ENCODE data around the gene GPSM1. TPM values are rescaled to one million over a fixed set of nuclear protein-coding genes. Genes with fewer than 3 reads are reported as not detected.

GPSM1 gene
- total and polyA plus RNA-seq, 9 of the 15 experiments (the other 6 are each of a cell fraction or from before 2014, with no cell fraction given), result 0.04 to 14.2 (median 3.1) TPM

DNA sequence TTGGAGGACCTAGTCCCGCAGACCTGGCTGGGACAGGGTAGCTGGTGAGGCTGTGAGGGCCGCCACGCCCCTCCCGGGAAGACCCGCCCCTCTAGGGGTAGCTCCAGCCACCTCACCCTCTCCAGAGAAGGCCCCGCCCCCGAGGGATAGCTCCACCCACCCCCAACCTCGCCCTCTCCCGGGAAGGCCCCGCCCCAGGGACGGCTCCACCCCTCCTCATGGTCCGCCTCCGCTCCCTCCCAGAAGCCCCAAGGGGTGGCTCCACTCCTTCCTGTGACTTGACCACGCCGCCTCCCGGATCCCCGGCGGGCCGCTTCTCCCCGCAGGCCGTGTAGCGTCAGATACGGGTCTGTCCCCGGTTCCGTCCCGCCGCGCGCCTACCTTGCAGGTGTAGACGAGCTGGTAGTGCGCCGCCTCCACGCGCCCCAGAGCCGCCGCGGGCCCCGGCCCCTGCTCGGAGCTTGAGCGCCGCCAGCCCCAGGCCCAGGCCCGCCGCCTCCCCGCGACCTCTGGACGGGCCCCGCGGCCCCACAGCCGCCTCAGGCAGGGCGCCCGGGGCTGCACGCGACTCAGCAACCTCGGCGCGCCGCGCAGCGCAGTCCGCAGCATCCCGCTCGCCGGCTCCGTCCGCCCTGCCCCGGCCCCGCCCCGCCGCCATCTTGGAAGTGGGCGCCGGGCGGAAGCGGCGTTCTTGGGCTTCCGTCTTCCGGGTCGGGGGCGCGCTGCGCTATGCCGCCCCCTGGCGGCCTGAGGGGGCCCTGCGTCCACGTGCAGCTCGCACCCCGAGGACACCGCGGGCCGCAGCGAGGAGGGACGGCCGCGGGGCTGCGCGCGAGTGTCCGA, 36.0 kb downstream of the GPSM1 start, which contains the start of gene DNLZ (continued):
- TF ChIP-seq, protein P1, sequence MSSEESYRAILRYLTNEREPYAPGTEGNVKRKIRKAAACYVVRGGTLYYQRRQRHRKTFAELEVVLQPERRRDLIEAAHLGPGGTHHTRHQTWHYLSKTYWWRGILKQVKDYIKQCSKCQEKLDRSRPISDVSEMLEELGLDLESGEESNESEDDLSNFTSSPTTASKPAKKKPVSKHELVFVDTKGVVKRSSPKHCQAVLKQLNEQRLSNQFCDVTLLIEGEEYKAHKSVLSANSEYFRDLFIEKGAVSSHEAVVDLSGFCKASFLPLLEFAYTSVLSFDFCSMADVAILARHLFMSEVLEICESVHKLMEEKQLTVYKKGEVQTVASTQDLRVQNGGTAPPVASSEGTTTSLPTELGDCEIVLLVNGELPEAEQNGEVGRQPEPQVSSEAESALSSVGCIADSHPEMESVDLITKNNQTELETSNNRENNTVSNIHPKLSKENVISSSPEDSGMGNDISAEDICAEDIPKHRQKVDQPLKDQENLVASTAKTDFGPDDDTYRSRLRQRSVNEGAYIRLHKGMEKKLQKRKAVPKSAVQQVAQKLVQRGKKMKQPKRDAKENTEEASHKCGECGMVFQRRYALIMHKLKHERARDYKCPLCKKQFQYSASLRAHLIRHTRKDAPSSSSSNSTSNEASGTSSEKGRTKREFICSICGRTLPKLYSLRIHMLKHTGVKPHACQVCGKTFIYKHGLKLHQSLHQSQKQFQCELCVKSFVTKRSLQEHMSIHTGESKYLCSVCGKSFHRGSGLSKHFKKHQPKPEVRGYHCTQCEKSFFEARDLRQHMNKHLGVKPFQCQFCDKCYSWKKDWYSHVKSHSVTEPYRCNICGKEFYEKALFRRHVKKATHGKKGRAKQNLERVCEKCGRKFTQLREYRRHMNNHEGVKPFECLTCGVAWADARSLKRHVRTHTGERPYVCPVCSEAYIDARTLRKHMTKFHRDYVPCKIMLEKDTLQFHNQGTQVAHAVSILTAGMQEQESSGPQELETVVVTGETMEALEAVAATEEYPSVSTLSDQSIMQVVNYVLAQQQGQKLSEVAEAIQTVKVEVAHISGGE (CRISPR knock-in tag; IDR thresholded peaks at IDR 0.05), result peak in 1 of 3 experiments; percentile 88; a peak in 2 of 6 replicates
- TF ChIP-seq WHSC1 (IDR thresholded peaks at IDR 0.05; ENCODE audit: low read length) (no peak), ZNF589 (CRISPR knock-in tag; IDR thresholded peaks at IDR 0.05; ENCODE audit: low read depth) (no peak), GABPA (tag; conservative IDR thresholded peaks at IDR 0.05; ENCODE audit: low read depth) (peak; percentile 98), MEIS2 (IDR thresholded peaks at IDR 0.05; ENCODE audit: partially characterized antibody) (no peak), HOXB6 (CRISPR knock-in tag; IDR thresholded peaks at IDR 0.05; ENCODE audit: borderline replicate concordance) (no peak), HEY1 (CRISPR knock-in tag; IDR thresholded peaks at IDR 0.05; ENCODE audit: borderline replicate concordance) (no peak), U2AF1 (optimal IDR thresholded peaks at IDR 0.05; ENCODE audit: low read depth, low read length) (peak; percentile 99), SLC30A9 (CRISPR knock-in tag; IDR thresholded peaks at IDR 0.05) (no peak), ZNF232 (CRISPR knock-in tag; IDR thresholded peaks at IDR 0.05) (no peak), SP1 (CRISPR knock-in tag; IDR thresholded peaks at IDR 0.05) (peak; percentile 89), RBBP5 (IDR thresholded peaks at IDR 0.05; ENCODE audit: borderline replicate concordance, insufficient read depth, low read length, poor library complexity, severe bottlenecking) (peak; percentile 72)
- TF ChIP-seq, protein P2, sequence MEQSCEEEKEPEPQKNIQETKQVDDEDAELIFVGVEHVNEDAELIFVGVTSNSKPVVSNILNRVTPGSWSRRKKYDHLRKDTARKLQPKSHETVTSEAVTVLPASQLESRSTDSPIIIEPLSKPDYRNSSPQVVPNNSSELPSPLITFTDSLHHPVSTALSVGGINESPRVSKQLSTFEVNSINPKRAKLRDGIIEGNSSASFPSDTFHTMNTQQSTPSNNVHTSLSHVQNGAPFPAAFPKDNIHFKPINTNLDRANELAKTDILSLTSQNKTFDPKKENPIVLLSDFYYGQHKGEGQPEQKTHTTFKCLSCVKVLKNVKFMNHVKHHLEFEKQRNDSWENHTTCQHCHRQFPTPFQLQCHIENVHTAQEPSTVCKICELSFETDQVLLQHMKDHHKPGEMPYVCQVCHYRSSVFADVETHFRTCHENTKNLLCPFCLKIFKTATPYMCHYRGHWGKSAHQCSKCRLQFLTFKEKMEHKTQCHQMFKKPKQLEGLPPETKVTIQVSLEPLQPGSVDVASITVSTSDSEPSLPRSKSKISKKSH (CRISPR knock-in tag; IDR thresholded peaks at IDR 0.05), result 0 out of 2 replicates have a peak, but pooled peaks have one; percentile 42
- TF ChIP-seq, protein P3, sequence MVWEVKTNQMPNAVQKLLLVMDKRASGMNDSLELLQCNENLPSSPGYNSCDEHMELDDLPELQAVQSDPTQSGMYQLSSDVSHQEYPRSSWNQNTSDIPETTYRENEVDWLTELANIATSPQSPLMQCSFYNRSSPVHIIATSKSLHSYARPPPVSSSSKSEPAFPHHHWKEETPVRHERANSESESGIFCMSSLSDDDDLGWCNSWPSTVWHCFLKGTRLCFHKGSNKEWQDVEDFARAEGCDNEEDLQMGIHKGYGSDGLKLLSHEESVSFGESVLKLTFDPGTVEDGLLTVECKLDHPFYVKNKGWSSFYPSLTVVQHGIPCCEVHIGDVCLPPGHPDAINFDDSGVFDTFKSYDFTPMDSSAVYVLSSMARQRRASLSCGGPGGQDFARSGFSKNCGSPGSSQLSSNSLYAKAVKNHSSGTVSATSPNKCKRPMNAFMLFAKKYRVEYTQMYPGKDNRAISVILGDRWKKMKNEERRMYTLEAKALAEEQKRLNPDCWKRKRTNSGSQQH (CRISPR knock-in tag; IDR thresholded peaks at IDR 0.05), result peak; percentile 55; the same call in 1 of the 2 replicates
- TF ChIP-seq, protein P4, sequence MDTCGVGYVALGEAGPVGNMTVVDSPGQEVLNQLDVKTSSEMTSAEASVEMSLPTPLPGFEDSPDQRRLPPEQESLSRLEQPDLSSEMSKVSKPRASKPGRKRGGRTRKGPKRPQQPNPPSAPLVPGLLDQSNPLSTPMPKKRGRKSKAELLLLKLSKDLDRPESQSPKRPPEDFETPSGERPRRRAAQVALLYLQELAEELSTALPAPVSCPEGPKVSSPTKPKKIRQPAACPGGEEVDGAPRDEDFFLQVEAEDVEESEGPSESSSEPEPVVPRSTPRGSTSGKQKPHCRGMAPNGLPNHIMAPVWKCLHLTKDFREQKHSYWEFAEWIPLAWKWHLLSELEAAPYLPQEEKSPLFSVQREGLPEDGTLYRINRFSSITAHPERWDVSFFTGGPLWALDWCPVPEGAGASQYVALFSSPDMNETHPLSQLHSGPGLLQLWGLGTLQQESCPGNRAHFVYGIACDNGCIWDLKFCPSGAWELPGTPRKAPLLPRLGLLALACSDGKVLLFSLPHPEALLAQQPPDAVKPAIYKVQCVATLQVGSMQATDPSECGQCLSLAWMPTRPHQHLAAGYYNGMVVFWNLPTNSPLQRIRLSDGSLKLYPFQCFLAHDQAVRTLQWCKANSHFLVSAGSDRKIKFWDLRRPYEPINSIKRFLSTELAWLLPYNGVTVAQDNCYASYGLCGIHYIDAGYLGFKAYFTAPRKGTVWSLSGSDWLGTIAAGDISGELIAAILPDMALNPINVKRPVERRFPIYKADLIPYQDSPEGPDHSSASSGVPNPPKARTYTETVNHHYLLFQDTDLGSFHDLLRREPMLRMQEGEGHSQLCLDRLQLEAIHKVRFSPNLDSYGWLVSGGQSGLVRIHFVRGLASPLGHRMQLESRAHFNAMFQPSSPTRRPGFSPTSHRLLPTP (IDR thresholded peaks at IDR 0.05; ENCODE audit: borderline replicate concordance, extremely low read depth, insufficient read length), result no peak

Data from K562 (cell line).